ENCODE results near the gene PPL.
"Not testable (repeated sequence)": the region's sequence is repeated elsewhere in the genome, so short reads cannot be mapped to it uniquely, and the experiment has no call there.

PPL gene

DNA sequence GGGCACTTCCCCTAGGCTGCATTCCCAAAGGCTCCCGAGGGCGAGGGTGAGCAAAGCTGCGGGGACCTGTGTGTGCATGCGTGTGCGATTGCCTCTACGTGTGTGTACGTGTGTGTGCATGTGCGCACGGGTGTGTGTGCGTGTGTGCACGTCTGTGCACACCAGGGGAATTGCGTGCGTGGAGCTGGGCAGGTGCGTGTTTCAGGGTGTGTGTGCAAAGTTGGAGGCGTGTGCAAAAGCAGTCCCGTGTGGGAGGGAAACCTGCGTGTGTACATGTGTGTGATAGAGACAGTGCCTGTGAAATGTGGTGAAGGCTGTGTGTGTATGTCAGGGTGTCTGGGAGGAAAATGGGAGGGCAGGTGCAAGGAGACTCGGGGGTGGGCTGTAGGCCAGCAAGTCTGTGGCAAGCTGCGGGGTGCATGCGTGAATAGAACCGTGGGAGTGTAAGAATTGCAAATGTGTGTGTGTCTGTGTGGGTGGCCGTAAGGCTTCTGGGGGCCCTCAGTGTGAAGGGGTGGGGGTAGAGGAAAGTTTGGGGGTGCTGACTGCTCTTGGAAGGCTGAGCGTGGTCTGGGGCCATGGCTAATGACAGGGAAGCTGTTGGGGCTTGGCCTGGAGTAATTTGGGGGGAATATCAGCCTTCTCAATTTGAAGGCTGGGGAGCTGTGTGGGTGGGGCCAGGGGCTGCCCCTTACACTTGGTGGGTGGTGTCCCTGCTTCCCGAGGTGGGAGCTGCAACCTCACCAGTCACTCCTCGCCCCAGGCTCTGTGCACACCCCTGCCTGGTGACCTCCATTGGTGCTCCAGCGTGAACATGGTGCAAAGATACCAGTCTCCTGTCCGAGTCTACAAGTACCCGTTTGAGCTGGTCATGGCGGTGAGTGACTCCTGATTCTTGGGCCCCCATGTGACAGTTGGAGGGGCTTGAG is 21.8 kb upstream of the PPL start:
- no peak for DNase-seq

DNA sequence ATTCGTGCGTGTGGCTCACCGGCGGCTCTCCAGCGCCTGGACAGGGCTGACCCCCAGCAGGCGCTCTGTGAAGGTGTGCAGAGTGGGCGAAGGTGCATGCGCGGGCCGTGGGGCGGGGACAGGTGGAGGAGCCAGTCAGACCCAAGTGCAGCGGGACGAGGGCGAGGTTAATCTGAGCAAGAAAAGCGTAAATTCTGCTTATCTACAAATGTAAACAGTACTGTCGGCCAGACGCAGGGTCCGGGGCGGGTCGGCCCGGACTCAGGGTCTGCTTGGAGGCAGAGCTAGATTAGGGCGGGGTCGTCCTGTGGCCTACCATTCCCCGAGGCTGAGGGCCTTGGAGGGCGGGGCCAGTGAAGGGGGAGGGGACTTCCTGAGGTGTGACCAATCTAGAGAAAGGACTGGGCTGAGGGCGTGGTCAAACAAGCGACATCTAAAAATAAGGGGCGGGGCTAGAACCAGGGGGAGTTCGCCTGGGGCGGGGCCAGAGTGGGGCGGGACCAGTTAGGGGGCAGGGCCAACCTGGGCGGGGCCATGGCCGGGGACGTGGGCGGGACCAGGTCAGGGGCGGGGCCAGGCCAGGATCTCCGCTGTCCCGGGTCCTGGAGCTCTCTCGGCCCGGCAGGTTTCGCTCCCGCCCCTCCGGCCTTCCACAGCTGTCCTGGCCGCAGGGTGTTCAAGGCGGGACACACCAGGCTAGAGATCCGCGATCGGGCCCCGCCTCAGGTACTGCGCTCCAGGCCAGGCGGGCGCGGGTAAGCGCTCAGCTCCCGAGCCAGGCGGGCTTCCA is 21.0 kb upstream of the PPL start, which contains the start of gene SEC14L5:
SEC14L5 (plus strand) TSS at position 611 of the 790 bp plus-strand sequence. CDS start 994 bp downstream, outside the sequence.
- DNase-seq, result peak; percentile 92

DNA sequence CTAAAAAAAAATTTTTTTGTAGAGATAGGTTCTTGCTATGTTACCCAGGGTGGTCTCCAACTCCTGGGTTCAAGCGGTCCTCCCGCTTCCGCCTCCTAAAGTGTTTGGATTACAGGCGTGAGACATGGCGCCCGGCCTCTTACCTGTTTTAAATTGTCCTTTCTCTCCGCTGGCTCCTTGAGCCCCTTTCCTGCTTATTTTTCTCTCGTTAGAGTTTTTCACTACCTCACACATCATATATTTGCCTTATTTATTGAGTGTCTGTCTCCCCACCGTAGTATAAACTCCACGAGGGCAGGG is 20.4 kb upstream of the PPL start:
- DNase-seq, result no peak

DNA sequence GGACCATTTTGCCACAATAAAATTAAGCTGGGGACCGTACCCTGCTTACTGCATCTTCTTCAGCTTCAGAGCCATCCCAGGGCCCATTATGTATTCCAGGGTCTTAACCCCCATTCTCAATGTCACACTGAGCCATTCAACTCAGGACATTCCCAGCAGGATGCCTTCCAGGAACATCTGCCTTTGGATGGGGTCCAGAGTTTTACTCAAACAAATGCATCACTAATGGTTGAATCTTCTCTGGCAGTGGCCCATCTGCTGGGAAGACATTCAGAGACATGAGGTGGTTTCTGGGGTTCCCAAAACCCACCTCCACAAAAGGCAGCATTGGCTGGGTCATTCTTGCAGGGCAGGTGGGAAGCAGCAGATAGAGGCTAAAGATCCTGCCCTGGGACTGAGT is 17.8 kb upstream of the PPL start:
- no peak for DNase-seq

DNA sequence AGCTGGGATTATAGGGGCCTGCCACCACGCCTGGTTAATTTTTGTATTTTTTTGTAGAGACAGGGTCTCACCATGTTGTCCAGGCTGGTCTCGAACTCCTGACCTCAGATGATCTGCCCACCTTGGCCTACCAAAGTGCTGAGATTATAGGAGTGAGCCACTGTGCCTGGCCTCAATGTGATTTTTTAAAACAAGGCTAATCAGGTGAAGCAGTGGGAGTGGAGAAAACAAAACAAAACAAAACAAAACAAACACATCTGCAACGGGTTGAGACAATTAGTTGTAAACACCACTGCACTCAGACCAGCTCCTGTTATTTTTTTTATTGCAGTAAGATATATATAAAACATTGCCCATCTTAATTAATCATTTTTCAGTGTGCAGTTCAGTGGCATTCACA is 14.6 kb upstream of the PPL start:
- DNase-seq, result not testable (repeated sequence)

DNA sequence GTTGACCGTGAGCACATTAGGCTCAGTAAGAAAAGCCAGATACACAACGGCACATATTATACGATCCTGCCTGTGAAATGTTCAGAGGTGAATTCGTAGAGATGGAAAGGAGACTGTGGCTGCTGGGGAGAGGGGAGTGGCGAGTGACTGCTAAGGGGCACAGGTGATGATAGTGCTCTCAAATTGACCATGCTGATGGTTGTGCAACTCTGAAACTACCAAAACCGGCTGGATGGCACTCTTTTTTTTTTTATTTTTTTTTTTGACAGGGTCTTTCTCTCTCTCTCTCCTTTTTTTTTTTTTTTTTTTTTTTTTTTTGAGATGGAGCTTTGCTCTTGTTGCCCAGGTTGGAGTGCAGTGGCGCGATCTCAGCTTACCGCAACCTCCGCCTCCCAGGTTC is 13.0 kb upstream of the PPL start:
- DNase-seq, result no peak

DNA sequence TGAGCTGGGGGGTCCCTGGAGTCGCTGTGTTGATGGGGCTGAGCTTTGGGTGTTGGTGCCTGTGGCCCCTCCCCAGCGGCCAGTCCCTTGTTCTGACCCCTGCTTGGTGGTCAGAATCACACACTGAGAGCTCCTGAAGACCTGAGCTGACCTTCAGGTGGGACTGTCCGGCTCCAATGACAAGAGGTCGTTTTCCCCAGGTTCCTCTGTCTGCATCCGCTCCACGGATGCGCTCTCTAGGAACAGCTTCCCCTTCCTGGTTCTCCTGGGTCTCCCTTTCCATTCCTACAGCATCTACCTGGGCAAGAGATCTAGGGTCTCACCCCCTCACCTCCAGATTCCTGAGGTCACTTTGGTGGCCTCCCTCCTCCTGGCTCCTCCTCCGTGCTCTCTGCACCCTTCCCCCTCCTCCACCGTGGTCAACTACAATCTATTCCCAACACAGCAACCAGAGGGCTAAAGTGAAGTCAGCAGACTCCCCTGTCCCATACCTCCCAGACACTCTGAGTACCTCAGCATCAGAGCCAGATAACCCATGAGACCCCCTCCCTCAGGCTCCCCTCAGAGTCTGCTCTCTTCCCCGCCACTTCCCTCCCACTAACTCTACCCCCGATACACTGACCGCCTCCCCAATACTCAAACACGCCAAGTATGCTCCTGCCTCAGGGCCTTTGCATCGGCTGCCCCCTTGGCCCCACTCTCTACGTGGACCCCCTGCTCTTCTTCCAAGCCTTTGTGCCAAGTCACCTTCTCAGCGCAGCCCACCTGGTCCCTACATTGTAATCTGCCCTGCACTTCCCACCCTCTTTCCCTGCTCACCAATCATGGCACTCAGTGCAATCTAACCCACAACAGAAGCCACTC is 12.2 kb upstream of the PPL start:
- no peak for DNase-seq

DNA sequence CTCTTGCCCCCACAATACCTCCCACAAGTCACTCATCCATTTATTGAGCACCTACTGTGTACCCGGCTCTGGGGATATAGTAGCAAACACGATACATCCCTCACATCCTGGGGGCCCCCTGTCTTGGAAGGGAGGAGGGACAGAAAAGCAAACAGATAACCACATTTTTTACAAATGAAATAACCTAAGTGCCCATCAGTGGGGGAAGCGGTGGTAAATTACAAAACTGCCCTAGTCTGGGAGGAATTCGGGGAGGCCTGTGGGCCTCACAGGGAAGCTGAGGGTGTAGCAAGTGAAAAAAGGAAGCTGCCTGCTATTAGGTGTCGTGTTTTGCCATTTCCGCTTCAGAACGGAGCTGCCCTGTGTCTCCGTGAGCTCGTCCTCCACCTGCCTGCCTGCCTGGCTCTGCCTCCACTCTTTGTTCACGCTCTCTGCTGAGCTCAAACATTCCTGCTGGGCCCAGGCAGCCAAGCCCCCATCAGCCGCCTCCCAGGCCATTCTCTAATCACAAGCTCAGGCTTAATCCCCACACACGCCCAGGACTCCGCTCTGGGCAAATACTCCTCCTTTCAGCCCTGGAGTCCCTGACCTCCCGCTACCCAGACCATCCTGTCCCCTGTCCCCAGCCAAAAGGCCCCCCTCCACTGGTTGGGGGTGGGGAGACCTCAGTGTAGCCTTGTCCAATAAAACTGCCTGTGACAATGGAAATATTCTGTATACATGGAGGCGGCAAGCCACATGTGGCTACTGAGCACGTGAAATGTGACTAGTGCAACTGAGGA is 11.0 kb upstream of the PPL start:
- no peak for DNase-seq

DNA sequence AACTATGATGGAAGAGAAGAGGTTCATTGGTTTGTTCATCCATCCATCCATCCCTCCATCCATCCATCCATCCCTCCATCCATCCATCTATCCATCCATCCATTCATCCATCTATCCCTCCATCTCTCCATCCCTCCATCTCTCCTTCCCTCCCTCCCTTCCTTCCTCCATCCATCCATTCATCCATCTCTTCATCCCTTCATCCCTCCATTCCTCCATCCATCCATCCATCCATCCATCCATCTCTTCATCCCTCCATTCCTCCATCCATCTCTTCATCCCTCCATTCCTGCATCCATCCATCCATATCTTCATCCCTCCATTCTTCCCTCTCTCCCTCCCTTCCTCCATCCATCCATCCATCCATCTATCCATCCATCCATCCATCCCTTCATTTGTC is 10.0 kb upstream of the PPL start:
- no peak for DNase-seq

DNA sequence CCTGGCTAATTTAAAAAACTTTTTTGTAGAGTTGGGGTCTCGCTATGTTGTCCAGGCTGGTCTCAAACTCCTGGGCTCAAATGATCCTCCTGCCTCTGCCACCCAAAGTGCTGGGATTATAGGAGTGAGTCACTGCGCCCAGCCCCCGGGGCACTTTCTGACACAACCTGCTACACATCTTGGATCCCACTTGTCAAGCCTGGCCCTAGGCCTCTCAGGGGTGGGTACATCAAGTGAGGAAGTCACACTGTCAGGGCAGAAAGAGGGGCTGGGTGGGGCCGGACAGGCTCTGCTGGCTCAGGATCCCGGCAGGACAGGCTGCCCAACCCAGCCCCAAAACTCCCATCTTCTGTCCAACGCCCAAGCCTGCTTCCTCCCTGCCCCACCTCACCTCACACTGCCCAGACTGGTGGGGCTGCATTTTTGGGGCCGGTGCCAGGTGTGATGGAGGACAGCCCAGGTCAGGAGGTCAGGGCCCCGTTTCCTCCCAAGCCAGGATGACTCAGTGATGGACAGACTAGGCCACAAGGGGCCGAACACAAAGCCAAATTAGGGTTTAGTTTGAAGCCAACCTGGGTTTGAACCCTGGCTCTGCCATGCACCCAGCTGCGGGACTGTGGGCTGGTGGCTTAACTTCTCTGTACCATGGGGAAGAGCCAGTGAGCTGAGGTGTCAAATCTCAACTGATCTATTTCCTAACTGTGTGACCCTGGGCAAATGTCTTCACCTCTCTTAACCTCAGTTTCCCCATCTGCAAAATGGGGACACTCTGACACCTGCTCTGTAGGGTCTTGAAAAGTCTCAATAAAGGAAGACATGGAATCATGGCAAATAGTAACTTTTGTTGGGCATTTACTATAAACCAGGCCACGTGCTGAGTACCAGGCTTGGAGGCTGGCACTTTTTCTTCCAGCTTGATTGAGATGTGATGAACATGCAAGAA is 8.9 kb upstream of the PPL start:
- no peak for DNase-seq

DNA sequence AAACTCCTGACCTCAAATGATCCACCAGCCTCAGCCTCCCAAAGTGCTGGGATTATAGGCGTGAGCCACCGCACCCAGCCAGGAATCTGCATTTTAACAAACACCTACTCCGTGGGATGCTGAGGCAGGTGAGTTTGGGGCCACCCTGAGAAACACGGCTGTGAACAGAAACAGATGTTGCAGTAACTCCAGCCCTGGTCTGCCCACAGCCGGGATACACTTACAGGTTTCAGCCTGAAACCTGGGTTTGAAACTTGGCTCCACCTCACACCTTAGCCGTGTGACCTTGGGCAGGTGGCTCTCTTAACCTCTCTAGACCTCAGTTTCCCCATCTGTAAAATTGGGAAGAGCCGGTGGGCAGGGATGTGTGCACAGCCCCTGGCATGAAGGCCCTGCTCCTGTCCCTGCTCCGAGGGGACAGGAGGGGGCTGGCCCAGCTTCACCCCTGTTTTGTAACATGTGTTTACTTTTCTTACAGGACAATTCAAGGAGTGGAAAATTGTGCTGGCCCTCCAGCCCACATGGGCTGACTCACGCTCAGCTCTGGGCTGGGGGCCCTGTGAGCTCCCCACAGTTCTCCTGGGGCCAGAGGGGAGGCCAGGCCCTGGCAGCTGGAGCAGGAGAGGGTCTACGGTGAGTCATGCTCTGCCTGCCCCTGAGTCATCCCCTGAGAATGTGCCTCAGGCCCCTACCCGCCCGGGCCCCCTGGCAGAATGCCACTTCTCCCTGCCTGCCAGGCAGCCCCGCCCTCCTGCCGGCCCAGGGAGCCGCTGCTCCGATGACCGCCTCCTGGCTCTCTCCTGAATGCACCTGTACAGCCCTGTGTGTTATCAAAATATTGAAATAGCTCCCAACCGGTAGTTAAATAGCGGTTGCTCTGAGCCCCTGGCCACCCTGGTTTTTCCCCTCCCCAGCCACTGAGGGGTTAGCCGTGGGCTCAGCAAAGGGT is 7.7 kb upstream of the PPL start:
- peak; percentile 44 for DNase-seq

DNA sequence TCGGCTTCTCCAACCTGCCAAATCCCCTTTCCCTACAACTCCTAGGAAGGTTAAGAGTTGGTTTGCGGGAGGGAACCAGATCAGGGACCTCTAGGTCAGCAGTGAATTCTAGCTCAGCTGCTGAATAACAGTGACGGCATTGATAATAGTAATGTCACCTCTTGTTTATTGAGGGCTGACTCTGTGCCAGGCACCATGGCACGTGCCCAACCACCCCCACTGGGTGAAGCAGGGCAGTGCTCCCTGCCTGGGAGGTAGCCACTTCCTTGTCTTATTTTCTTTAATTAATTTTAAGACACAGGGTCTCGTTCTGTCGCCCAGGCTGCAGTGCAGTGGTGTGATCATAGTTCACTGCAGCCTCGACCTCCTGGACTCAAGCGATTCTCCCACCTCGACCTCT is 5.5 kb upstream of the PPL start:
- DNase-seq, result no peak

DNA sequence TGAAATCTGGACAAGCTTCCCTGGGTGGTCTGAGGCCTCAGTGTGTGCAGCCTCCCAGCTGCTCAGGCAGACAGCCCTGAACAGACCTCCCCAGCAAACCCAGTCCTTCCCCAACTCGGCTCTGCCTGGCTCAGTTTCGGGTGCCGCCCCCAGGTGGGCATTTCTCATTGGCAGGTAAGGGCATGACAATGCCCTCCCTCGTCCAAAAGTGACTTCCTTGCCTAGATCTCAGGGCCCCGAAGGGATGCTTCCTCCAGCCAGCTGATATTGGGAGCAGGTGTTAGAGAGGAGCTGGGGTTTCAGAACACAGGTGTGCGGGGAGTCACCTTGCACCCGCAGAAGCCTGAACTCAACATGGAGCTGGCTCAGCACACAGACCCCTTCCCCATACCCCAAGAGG is 3.8 kb upstream of the PPL start:
- DNase-seq, result no peak

DNA sequence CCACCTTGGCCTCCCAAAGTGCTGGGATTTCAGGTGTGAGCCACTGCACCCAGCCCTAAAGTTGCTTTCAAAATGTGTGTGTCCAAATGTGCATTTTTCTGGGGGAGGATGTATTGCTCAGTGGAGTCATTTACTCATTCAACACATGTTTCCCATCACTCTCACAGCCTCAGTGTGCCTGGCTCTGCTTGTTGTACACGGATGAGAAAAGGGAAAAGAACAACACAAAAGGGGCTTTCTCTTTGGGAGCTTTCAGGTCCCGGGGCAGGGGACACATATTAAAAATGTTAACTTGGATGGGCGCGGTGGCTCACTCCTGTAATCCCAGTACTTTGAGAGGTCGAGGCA is 1.7 kb upstream of the PPL start:
- no peak for DNase-seq

DNA sequence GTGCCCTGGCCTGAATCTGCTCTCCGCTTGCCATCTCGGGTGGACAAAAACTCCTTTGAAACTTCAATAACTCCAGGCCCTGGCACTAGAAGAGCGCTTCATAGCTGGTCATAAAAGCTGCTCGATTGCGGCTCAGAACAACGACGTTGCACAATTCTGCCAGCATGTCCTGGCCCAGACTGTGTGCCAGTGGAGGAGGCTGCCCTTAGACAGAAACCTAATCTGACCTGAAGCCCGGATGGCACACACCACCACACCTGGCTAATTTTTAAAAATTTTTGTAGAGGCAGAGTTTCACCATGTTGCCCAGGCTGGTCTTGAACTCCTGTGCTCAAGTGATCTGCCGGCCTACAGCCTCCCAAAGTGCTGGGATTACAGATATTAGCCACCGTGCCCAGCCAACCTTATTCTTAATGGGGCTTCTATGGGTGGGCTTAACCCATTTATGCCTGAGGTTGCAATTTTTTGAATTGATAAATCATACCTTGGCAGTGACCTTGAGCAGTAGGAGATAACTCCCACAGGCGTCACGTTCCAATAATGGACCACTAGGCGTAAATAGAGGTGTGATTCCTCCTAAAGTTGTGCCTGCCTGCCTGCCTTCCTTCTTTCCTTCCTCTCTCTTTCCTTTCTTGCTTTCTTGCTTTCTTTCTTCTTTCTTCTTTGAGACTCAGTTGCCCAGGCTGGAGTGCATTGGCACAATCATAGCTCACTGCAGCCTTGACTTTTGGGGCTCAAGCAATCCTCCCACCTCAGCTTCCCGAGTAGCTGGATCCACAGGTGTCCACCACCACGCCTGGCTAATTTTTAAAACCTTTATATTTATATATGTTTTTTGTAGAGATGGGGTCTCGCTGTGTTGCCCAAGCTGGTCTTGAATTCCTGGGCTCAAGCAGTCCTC is 1.1 kb upstream of the PPL start:
- no peak for DNase-seq

DNA sequence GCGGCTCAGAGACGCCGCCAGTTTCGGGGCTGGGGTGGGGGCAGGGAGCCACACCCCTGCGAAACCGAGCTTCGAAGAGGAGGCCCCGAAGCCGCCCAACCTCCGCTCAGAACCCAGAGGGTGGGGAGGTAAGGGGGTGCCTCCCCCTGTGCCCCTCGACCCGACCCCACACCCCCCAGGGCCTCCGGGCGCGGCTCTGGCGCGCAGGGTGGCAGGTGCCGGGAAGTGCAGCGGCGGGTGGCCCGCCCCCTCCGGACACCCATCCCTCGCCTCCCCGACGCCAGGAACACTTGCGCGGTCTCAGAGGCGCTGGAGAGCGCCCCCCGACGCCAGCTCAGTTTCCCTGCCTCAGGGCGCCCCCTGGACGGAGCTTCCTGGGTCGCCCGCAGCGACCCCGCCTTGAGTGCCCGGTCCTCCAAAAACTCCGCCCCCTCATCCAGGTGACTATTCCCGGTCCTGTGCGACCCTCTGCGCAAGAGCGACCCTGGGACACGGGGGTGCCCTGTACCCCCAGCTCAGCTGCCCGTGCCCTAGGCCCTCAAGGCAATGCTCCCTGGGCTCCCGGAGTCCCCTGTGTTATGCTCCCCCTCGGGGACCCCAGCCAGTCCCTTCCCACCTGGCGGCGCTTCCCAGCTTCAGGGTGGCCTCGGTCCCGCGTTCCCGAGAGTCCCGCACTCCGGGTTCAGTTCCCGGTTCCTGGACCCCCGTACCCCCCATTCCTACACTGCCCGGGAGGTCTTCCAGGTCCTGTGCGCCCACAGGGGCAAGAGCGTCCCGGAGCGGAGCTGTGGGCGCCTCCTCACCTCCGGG is 562 bp downstream of the PPL start:
- DNase-seq, result no peak

DNA sequence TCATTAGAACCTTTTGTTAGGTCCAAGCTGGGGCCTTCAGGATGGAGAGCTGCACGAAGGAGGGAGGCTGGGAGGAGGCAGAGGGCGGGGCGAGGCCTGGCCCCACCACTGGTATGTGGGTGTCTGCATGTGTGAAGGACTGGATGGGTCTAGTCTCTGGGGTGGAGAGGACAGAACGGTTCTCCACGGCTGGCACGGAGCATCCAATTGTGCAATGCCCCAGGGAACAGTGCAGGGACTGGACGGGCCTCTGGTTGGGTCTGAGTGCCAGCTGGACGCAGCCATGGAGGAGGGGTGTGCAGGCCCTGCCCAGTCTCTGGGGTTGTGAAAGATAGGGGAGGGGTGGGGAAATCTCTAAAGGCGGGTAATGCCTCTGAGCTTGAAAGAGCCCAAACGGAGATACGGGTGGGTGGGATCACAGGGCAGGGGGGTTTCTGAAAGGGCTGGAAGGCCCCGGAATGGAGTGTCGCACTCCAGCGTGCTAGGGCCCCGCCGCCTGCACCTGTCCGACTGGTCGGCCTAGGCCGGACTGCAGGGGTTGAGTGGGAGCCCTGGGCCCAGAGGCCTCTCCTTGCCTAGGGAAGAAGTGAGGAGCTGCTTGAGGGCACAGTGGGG is 1.6 kb downstream of the PPL start:
- DNase-seq, result no peak

DNA sequence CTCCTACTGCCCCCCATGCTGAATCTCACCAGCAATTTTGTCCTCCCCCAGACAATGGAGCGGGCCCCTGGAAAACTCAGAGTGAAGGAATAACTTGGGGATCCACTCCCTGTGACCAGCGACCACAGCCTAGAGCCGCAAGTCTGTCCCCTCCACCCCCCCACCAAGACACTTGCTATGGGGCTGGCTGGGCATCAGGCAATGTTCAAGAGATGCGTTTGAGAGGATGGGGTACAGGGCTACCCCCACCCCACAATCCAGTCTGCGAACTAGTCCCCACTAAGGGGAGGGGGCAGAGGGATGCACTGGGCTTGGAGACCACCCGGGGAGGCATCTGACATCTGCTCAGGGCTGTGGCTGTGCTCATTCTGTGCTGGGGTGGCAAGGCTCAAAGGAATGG is 2.4 kb downstream of the PPL start:
- no peak for DNase-seq

All from NCI-H748 treated with DMSO at 0.1 percent for 48 hours (cell line).